Measurements from ENCODE around the gene SLC25A51. TPM values are rescaled to one million over a fixed set of nuclear protein-coding genes. Genes with fewer than 3 reads are reported as not detected.

The SLC25A51 gene
- total and polyA plus RNA-seq, 4 donors, result 6.2 to 30.1 (median 17.3) TPM

DNA sequence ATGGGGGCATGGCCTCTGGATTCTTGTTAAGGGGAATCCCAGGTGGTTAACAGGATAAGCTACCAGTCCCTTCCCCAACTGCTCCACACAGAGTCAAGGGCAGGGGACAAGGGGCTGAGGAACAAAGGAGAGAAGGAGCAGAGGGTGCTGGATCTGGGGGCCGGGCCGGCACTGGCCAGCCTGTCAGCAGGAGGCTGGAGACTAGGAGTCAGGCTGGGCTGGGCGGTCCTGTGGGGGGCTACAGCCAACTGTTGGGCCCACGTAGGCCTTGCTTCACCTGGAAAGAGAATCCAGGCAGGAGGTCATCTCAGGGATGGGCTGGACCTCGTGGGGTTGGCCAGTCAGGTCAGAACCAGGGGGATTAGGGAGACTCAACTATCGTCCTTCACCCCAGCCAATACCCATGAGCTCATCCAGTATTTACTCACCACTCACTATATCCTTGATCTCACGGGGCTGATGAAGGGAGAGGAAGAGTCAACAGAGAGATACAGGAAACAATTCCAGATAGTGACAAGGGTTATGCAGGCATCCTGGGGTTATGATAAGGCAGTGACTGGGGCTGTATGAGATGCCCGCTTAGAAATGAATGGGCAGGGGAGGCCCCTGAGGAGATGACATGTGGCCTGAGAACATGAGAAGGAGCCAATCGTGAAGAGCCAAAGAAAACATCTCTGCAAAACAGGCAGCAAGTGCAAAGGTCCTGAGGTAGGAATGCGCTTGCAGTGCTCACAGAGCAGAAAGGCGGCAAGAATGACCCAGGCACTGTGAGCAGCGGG lies 47.9 kb upstream of the SLC25A51 start:
- no peak overlapping the region for H3K4me3 ChIP-seq
- H3K9me3 ChIP-seq (ENCODE audit: control insufficient read depth in 4 of 4, insufficient read depth in 3 of 4, low read length in 3 of 4), result no peaks in the 10 kb centered on the region
- peak overlapping the region in 1 of 2 donors; percentile 26 for H3K27ac ChIP-seq (ENCODE audit: low read depth in 1 of 2, low read length in 1 of 2)
- H3K27me3 ChIP-seq (ENCODE audit: control insufficient read depth in 3 of 3, insufficient read depth in 3 of 3, low read length in 2 of 3), result no peaks in the 10 kb centered on the region
- H3K4me1 ChIP-seq (ENCODE audit: control insufficient read depth in 5 of 5, insufficient read depth in 5 of 5, low read length in 5 of 5), result peaks cover 0 to 11% (median 3%) of the 10 kb centered on the region in 5 donors
- no peak for TF ChIP-seq CTCF (IDR thresholded peaks at IDR 0.05; ENCODE audit: control extremely low read depth, extremely low read depth)
- 89 to 93% methylated on average over 12 of the region's 12 CpGs for WGBS, 2 donors
- peaks cover 0 to 35% (median 6%) of the 10 kb centered on the region in 4 donors for H3K36me3 ChIP-seq (ENCODE audit: control insufficient read depth in 4 of 4, insufficient read depth in 4 of 4, low read length in 4 of 4)
- H3K9ac ChIP-seq (ENCODE audit: insufficient read depth in 1 of 2, low read length in 2 of 2), result no peak overlapping the region
- ATAC-seq (ENCODE audit: insufficient read depth, low FRiP score), result no peak
- no peak for DNase-seq

DNA sequence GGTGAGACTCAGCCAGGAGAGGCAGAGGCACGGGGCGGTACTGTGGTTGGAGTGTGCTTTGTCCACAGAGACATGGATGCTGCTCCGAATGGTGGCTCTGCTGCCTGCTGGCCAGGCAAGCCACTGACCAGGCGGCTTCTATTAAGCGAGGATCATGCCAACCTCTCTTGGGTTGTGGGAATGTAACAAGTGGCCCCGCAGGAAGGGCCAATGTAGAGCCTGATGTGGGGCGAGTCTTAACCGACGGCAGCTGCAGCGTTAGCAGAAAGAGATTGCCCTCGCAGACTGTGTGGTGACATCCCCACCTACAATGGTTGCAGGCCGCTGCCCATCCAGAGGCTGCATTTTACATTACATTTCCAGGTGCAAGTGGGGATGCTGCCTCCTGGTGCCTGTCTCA lies 46.6 kb upstream of the SLC25A51 start:
- H3K36me3 ChIP-seq (ENCODE audit: control insufficient read depth in 4 of 4, insufficient read depth in 4 of 4, low read length in 4 of 4), result peaks cover 0 to 38% (median 8%) of the 10 kb centered on the region in 4 donors
- TF ChIP-seq CTCF (IDR thresholded peaks at IDR 0.05; ENCODE audit: control extremely low read depth, extremely low read depth), result no peak
- WGBS, 2 donors, result 92 to 95% methylated on average over 12 of the region's 12 CpGs
- H3K9me3 ChIP-seq (ENCODE audit: control insufficient read depth in 4 of 4, insufficient read depth in 3 of 4, low read length in 3 of 4), result no peaks in the 10 kb centered on the region
- H3K9ac ChIP-seq (ENCODE audit: insufficient read depth in 1 of 2, low read length in 2 of 2), result no peak overlapping the region
- no peaks in the 10 kb centered on the region for H3K27me3 ChIP-seq (ENCODE audit: control insufficient read depth in 3 of 3, insufficient read depth in 3 of 3, low read length in 2 of 3)
- peaks cover 0 to 17% (median 4%) of the 10 kb centered on the region in 5 donors for H3K4me1 ChIP-seq (ENCODE audit: control insufficient read depth in 5 of 5, insufficient read depth in 5 of 5, low read length in 5 of 5)
- peak overlapping the region in 1 of 2 donors; percentile 3 for H3K27ac ChIP-seq (ENCODE audit: low read depth in 1 of 2, low read length in 1 of 2)
- no peak for DNase-seq
- no peak for ATAC-seq (ENCODE audit: insufficient read depth, low FRiP score)
- H3K4me3 ChIP-seq, result no peak overlapping the region

DNA sequence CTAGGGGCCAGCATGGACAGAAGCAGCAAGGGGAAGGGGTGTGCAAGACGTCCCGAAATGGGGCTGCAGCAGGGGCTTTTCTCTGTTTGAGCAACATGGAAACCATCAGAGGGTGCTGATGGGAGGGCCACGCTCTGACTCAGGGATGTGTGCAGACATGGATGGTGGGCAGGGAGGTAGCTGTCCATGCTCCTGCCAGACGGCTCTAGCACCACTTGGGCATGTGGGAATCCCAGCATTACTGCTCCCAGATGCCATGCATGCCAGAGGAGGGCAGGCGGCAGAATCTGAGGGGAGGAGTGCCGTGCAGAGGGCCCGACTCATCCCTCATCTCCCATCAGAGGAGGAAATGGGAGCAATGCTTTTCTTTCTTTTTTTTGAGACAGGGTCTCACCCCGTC lies 45.6 kb upstream of the SLC25A51 start:
- H3K36me3 ChIP-seq (ENCODE audit: control insufficient read depth in 4 of 4, insufficient read depth in 4 of 4, low read length in 4 of 4), result peaks cover 0 to 34% (median 10%) of the 10 kb centered on the region in 4 donors
- H3K4me3 ChIP-seq, result no peak overlapping the region
- TF ChIP-seq CTCF (IDR thresholded peaks at IDR 0.05; ENCODE audit: control extremely low read depth, extremely low read depth), result no peak
- 83 to 89% methylated on average over 8 of the region's 8 CpGs for WGBS, 2 donors
- H3K27ac ChIP-seq (ENCODE audit: low read depth in 1 of 2, low read length in 1 of 2), result no peak overlapping the region
- H3K9ac ChIP-seq (ENCODE audit: insufficient read depth in 1 of 2, low read length in 2 of 2), result no peak overlapping the region
- DNase-seq, result no peak
- H3K9me3 ChIP-seq (ENCODE audit: control insufficient read depth in 4 of 4, insufficient read depth in 3 of 4, low read length in 3 of 4), result no peaks in the 10 kb centered on the region
- peaks cover 0 to 20% (median 9%) of the 10 kb centered on the region in 5 donors for H3K4me1 ChIP-seq (ENCODE audit: control insufficient read depth in 5 of 5, insufficient read depth in 5 of 5, low read length in 5 of 5)
- no peaks in the 10 kb centered on the region for H3K27me3 ChIP-seq (ENCODE audit: control insufficient read depth in 3 of 3, insufficient read depth in 3 of 3, low read length in 2 of 3)
- ATAC-seq (ENCODE audit: insufficient read depth, low FRiP score), result no peak

All from lung (tissue), 12 donors.